ENCODE data around the gene VTI1A. TPM values are rescaled to one million over a fixed set of nuclear protein-coding genes. Genes with fewer than 3 reads are reported as not detected.
A peak's percentile ranks its signal among the peaks of the same experiment; 100 is the strongest.

VTI1A gene
- total RNA-seq, 4 donors from 2014 or later, result 49.3 to 84.5 (median 61.2) TPM

DNA sequence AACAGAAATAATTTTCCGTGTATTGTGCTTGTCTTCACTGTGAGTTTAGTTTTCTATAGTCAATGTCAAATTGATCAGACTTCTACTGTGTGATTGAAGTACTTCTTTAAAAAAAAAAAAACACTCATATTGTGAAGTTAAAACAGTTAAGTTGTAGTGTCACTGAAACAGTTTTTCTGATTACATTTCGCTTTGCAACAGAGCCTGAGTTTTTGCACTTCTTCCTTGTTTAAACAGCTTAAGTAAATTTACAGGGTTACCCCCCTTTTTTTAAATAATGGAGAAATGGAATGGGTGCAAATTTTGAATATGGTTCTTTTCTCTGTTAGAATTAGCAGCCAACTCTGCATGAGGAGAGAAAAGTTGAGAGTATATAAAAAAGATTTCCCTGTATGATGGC lies 117.3 kb downstream of the VTI1A start:
- no peaks in the 10 kb centered on the region for H3K9me3 ChIP-seq
- no peak overlapping the region for H3K4me3 ChIP-seq (replicated peaks in 1 of 3)
- DNase-seq, result no peak
- no peaks in the 10 kb centered on the region for H3K4me1 ChIP-seq
- H3K36me3 ChIP-seq, result no peaks in the 10 kb centered on the region
- 88 to 91% methylated on average over 2 of the region's 2 CpGs for WGBS, 2 donors
- intact Hi-C loops (cut with DNase I), result loop anchor here (10.0 kb wide), 1 partner anchor 820 kb away; no protein-coding TSS in a partner anchor
- no peak for TF ChIP-seq POLR2A (IDR thresholded peaks at IDR 0.05)
- TF ChIP-seq, protein P1, sequence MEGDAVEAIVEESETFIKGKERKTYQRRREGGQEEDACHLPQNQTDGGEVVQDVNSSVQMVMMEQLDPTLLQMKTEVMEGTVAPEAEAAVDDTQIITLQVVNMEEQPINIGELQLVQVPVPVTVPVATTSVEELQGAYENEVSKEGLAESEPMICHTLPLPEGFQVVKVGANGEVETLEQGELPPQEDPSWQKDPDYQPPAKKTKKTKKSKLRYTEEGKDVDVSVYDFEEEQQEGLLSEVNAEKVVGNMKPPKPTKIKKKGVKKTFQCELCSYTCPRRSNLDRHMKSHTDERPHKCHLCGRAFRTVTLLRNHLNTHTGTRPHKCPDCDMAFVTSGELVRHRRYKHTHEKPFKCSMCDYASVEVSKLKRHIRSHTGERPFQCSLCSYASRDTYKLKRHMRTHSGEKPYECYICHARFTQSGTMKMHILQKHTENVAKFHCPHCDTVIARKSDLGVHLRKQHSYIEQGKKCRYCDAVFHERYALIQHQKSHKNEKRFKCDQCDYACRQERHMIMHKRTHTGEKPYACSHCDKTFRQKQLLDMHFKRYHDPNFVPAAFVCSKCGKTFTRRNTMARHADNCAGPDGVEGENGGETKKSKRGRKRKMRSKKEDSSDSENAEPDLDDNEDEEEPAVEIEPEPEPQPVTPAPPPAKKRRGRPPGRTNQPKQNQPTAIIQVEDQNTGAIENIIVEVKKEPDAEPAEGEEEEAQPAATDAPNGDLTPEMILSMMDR (IDR thresholded peaks at IDR 0.05), result no peak
- H3K27me3 ChIP-seq, result no peaks in the 10 kb centered on the region
- no peak overlapping the region for H3K27ac ChIP-seq

- Histone ChIP-seq H3K27ac (no peak overlapping the region), H3K9me3 (no peaks in the 10 kb centered on the region), H3K36me3 (no peaks in the 10 kb centered on the region), H3K27me3 (no peaks in the 10 kb centered on the region), H3K4me3 (replicated peaks in 1 of 3) (no peak overlapping the region), H3K4me1 (no peaks in the 10 kb centered on the region)
- WGBS, 2 donors, result 39 to 45% methylated on average over 4 of the region's 4 CpGs
- TF ChIP-seq, protein P1 (IDR thresholded peaks at IDR 0.05), result peak; percentile 10 to 77 (median 55)
- TF ChIP-seq POLR2A (IDR thresholded peaks at IDR 0.05), result no peak
- intact Hi-C loops (cut with DNase I), result loop anchor here (10.0 kb wide), 1 partner anchor 819 kb away; no protein-coding TSS in a partner anchor
- peak; percentile 18 to 19 for DNase-seq
Observed at GRCh38 chr10:112565434-112566053, 118.5 kb downstream of the VTI1A start.

DNA sequence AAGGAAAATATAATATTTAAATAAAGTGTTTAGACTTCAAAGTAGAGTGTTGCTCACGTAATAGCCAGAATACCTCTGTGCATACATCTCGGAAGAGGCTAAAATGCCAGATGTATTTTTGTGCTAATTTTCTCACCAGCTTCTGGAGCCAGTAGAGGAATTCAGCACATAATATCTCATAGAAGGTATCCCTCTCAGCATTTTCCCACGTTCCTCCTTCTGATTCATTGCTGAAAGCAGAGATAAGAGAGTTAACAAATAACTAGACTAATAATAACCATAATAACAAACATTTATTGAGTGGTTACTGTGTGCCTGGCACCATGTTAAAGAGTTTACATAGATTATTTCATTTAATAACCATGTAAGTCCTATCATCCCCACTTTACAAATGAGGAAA lies 123.6 kb downstream of the VTI1A start:
- Histone ChIP-seq H3K27ac (no peak overlapping the region), H3K36me3 (no peaks in the 10 kb centered on the region), H3K9me3 (no peaks in the 10 kb centered on the region), H3K4me3 (replicated peaks in 1 of 3) (no peak overlapping the region), H3K27me3 (no peaks in the 10 kb centered on the region), H3K4me1 (no peaks in the 10 kb centered on the region)
- WGBS, 2 donors, result 95 to 98% methylated on average over 3 of the region's 3 CpGs
- intact Hi-C loops (cut with DNase I), result no loop called here
- TF ChIP-seq, protein P1 (IDR thresholded peaks at IDR 0.05), result no peak
- no peak for TF ChIP-seq POLR2A (IDR thresholded peaks at IDR 0.05)
- no peak for DNase-seq

DNA sequence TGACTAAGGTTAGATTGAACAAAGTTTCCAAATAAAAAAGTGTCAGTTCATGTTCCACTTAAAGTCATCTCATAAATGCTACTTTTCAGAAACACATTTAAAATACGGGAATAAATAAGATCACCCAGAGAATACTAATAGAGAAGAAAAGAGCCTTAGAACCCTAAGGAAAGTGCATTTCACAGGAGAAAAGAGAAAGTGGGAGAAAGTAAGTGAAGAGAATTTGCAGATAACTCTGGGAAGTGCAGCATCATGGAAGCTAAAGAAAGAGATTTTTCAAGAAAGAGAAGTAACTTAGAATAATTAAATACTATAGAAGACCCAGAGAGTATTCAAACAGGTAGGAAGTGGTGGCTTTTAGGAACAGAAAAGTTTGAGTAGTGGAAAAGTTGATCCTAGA lies 132.6 kb downstream of the VTI1A start:
- Histone ChIP-seq H3K9me3 (no peaks in the 10 kb centered on the region), H3K36me3 (no peaks in the 10 kb centered on the region), H3K4me1 (no peaks in the 10 kb centered on the region), H3K27me3 (no peaks in the 10 kb centered on the region), H3K4me3 (replicated peaks in 1 of 3) (no peak overlapping the region), H3K27ac (no peak overlapping the region)
- no peak for TF ChIP-seq POLR2A (IDR thresholded peaks at IDR 0.05)
- TF ChIP-seq, protein P1 (IDR thresholded peaks at IDR 0.05), result no peak
- no peak for DNase-seq
- WGBS, 2 donors, result 91 to 98% methylated on average over 1 of the region's 1 CpG
- intact Hi-C loops (cut with DNase I), result no loop called here

DNA sequence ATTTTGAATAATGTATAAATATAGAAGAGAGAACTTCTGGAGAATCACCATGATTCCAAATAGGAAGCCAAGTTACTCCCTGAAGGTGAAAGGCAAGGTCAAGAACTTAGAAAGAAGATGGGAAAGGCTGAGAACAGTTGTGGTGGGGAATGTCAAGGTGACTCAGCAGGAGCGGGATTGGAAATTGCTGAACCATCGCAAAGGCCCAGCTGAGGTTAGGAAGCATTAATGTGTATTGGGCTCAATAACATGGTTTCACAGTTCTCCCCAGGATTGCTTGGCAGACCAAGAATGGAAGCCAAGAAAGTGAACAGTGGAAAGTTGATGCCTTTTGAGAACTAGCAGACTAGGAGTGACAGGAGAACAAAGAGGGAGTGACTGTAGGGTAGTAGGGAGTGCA lies 133.3 kb downstream of the VTI1A start:
- WGBS, 2 donors, result 98% methylated on average over 2 of the region's 2 CpGs
- no peak overlapping the region for H3K27ac ChIP-seq
- H3K9me3 ChIP-seq, result no peaks in the 10 kb centered on the region
- H3K4me3 ChIP-seq (replicated peaks in 1 of 3), result no peak overlapping the region
- intact Hi-C loops (cut with DNase I), result no loop called here
- H3K36me3 ChIP-seq, result no peaks in the 10 kb centered on the region
- DNase-seq, result no peak
- no peaks in the 10 kb centered on the region for H3K27me3 ChIP-seq
- H3K4me1 ChIP-seq, result no peaks in the 10 kb centered on the region
- TF ChIP-seq, protein P1 (IDR thresholded peaks at IDR 0.05), result no peak
- TF ChIP-seq POLR2A (IDR thresholded peaks at IDR 0.05), result no peak

Data from thyroid gland (tissue), 4 donors.